GM18951 (cell line): ENCODE results near the gene TPPP3.

Experiments
- POLR2A ChIP-seq: IDR thresholded peaks from 4 replicates; pipeline ENCODE4 v1.6.1; 2011; ENCODE audit warnings: mild to moderate bottlenecking; ENCODE audit not compliant: insufficient read length, insufficient read depth; ENCODE audit errors: extremely low read depth
- in situ Hi-C: fragments of 300-500 bp; cut with MboI; formaldehyde crosslinking; loops from one replicate; pipeline ENCODE4 v1.12.0; 2022; ENCODE audit warnings: low sequenced_read_pairs, mixed read lengths, inconsistent platforms; ENCODE audit not compliant: unreplicated experiment

The TPPP3 gene

DNA sequence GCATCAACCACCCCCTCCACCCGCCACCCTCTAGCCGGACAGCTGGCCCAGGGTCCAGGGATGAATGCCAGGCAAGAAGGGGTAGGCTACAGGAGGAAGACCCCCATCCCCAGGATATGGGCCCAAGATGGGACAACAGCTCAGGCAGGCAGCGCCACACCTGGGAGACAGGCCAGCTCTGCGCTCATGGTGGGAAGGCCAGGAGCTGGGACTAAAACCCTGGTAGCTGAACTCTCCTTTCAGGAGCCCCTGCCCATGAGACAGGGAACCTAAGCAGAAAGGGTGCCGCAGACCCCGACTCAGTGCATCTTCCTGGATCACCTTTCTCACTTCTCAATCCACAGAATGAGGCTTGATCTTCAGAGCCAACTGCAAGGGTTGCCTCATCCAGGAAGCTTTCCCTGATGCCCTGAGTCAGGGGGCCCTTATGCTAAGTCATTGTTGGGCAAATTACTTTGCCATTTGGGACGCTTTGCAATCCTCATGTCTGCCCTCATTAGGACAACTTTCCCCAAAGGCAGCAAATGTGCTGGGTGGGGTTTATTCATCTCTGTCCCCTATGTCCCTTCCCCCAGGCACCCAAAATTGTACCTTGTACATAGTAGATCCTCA is 14.0 kb upstream of the TPPP3 start:
- in situ Hi-C loops: loop anchor here (25.0 kb wide), 1 partner anchor 445 kb away; the partner anchor contains the start of gene CES3
- no peak for TF ChIP-seq POLR2A

DNA sequence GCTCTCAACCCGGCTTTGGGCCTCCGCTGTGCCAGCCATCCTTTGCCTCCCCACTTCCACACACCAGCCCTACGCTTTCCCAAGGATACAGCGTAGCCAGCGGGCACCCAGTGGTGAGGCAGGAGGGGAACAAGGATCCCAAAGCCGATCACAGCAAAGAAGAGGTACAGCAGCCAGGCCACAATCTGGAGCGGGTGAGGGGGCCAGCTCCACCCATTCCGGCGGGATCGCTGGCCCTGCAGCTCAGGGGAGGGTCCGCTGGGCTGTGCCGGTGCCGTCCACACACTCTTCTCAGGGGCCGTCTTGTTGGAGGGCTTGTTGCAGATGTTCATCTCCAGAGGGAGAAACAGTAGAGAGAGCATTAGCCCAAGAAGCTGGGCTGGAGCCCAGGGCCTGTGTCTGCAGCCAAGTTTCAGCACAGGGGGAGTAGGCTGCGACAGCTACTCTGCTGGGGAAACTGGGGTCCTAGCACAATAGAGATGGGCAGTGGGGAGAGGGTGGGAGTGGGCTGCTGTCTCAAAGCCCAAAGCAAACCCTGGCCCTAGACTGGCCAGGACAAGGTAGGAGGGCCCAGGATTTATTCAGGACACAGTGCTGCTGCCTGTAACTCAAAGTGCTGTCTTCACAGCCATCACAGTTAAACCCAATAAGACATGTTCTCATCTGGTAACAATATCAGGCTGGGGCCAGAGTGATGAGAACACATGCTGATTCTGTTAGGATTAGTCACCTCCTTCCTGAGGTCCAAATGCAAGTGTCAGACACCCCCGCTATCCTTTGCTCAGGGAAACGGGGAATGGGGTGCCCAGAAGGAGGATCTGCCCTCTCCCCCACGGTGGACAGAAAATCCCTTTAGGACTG is 13.0 kb upstream of the TPPP3 start:
- no peak for TF ChIP-seq POLR2A
- in situ Hi-C loops: loop anchor here (25.0 kb wide), 1 partner anchor 444 kb away; the partner anchor contains the start of gene CES3

DNA sequence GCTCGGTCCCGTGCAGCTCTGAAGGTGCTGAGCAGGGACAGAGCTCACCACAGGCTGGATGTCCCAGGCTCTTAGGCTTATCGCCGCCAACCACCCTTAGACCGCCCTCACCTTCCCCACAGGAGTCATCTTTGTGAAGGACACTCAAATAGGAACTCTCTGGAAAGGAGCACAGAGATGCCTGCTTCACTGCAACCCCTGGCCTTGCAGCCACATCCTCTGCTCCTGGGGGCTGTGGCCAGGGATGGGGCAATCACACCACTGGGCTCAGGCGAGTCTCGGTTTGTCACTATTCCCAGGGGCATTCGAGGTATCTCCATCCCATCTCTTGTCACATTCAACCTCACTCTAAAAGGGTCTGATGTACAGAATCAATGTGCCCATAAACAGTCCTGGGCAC is 12.0 kb upstream of the TPPP3 start:
- in situ Hi-C loops: loop anchor here (25.0 kb wide), 1 partner anchor 443 kb away; the partner anchor contains the start of gene CES3
- TF ChIP-seq POLR2A: no peak

DNA sequence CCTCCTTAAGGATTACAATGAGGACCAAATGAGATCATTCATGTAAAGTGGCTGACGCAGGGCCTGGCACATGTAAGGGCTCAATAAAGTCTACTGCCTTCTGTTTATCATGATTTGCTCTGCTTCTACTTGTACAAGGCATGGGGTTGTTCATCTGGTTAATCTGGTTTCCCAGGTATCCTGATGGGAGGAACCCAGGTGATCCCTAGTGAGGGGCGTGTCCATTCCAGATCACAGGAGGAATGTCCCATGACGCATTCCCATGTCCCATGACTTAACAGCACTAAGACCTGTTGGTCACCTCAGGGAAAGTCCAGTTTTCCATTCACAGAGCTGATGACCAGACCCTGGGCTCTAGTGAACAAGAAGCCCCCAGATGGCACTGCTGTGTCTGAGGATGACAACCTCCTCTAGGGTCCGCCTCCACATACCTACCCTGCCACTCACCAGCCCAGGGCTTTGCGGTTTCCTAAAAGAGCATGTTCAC is 11.5 kb upstream of the TPPP3 start:
- in situ Hi-C loops: loop anchor here (25.0 kb wide), 1 partner anchor 442 kb away; the partner anchor contains the start of gene CES3
- TF ChIP-seq POLR2A: no peak

DNA sequence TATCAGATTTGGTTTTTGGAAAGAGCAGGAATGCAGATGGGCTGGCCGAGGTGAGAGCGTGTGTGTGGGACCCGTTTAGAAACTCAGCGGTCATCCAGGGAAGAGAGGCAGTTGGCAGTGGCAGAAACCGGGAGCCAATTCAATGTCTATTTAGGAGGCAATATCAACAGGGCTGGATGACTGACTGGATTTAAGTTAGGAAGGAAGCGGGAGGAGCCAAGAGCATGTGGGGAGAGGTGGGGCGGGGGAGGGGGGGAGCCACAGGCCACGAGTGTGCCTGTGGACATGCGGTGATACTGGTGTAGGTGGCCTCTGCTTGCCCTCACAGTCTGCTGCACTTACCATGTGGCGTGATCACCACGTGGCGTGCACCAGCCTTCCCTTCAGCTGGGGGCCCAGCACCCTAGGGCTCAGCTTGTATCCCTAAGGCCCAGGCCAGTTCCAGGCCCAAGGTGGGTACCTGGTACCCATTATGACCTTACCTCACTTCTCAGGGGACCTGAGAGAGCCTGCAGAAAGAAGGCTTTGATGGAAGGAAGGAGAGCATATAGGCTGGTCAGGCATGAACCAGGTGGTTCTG is 10.8 kb upstream of the TPPP3 start:
- in situ Hi-C loops: loop anchor here (25.0 kb wide), 1 partner anchor 442 kb away; the partner anchor contains the start of gene CES3
- TF ChIP-seq POLR2A: no peak

DNA sequence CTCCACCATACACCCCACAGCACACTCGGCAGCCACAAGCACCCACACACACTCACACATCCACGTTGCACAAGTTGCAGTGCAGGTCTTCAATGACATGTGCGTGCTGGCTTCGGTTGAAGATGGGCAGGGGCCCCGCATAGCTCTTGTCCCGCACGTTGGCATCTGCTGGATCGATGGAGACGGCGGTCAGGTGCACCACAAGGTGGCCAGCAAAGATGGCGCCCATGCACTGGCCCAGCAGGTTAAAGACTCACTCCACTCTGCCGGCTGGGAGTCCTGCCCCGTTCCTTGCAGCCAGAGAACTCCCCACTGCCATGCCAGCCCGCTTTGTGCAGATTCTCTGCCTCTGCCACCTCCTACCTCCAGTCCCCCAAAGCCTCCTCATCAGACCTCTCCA is 7.6 kb upstream of the TPPP3 start:
- no peak for TF ChIP-seq POLR2A
- in situ Hi-C loops: loop anchor here (25.0 kb wide), 1 partner anchor 439 kb away; the partner anchor contains the start of gene CES3

DNA sequence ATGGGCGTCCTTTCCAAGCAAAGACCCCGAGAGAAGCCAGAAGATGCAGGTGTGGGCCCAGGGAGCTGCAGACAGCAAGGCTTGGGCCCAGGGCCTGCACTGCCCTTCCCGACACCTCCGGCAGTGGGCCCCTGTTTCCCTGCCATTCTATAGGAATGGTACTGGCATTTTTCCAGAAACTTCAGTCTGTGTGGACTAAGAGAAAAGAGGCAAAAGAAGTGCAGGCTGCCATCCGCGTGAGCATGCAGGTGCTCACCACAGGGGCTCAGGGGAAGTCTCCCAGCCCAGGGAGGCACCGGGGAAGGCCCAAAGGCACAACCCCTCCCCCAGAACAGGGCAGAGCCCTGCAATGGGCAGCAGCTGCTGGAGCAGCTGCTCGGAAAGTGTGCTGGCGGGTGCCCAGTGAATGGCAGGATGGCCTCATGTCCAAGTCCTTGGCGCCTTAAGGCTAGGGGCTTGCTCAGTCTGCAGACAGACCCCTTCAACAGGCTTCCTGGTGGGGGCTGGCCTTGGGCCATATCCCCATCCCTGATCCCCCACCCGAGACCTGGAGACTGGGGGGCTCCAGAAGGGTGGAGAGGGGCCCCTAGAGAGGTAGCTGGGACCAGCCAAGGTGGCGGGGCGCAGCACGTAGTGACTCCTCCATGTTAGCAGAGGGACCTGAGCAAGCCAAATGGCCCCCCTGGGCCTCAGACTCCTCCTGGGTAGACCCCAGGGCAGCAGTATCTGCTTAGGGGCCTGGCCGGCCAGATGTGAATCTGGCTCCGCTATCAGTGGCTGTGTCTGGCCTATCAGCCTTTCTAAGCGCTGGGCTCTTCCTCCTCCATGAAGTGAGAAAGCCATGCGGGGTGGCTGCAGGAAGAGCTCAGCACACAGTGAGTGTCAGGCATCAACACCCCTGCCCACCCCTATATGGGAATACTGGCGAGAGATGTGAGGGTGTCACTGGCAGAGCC is 6.7 kb upstream of the TPPP3 start:
- in situ Hi-C loops: loop anchor here (25.0 kb wide), 1 partner anchor 438 kb away; the partner anchor contains the start of gene CES3
- no peak for TF ChIP-seq POLR2A

DNA sequence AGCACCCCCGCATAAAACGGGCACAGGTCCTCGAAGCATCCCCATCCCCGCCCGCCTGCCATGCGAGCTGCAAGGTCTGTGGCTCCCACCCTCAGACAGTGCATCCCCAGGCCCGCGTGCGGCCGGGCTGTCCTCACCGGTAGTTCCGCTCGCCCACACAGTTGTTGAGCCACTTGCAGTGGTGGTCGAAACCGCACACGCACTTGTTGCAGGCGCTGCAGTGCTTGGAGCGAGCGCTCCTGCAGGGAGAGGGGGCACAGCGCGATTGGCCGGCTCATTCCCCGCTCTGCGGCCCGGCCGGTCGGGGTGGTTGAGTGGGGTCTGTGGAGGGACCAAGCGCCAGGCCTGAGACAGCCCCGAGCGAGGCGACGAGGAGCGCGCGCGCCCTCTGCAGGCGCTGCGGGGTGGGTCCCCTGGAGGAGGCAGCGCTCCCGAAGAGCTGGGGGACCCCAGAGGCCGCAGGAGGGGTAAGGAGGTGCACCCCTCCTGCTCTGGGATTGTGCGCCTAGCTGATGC is 6.0 kb upstream of the TPPP3 start:
- in situ Hi-C loops: no loop called here
- TF ChIP-seq POLR2A: no peak

DNA sequence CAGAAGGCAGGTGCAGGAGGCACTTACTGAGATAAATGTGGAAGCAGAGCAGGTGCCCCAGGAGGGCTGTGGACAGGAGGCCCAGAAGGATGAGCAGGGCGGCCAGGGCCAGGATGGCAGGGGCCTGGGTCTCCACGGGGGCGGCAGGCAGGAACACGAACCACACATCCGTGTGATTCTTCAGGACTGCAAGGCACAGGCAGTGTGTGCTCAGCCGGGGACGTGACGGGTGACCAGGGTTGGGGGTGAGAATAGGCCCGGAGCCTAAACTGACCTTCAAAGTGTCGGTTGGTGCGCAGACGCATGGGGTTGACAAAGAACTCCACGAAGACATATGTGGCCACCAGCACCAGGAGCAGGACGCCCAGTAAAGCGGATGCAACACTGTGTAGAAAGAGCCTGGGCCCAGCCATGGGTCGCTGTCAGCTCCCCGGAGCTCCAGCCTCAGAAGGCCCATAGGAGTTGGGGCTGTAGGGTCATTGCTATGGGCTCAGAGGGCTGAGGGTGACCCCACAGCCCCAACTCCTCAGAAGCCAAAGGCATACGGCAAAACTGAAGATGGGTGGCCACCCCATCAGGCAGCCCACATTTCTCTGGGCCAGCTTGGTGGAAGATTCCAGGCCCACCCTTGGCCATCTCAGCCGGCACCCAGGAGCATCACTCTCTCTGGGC is 5.4 kb upstream of the TPPP3 start:
- in situ Hi-C loops: no loop called here

DNA sequence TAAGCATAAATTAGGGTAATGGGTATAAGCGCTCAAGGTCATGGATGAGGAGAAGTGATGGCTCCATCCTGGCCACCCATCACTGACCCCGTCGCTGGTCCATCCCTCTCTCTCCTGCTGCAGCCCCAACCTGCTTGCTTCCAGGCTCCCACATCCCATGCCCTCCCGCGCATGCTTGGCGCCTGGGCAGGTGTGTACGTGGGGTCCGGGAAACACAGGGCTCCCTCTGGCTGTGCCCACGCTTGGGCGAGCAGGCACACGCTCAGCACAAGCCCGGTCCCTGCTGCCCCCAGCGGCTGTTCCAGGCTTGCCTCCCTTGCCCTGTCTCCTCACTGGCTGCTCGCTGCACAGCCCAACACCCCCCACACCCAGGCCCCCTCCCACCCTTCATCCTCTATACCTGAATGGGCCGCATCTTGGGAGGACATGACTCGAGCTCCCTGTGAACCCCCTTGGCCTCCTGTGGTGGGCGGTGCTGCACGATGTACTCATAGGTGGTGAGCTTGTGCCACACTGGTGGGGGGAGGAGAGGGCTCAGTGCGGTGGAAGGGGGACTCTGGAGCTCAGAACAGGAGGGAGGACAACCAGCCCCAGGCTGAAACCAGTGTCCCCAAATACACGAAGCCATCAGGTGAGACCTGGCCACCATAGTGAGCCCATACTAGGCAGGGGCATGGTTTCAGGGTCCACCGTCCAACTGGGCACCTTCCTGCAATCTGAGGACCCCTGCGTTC is 4.7 kb upstream of the TPPP3 start:
- in situ Hi-C loops: no loop called here
- no peak for TF ChIP-seq POLR2A

More for the DNA sequence above, 5.4 kb upstream of the TPPP3 start:
- TF ChIP-seq POLR2A: no peak
